HG03558 (cell line): ENCODE results near the gene RIPOR2.

Experiments used
- ATAC-seq: cut with Tn5 transposase; IDR thresholded peaks from one replicate; pipeline ENCODE4 v1.9.1; 2021; ENCODE audit warnings: moderate number of reproducible peaks; ENCODE audit not compliant: unreplicated experiment; ENCODE audit errors: extremely low read depth

The RIPOR2 gene

DNA sequence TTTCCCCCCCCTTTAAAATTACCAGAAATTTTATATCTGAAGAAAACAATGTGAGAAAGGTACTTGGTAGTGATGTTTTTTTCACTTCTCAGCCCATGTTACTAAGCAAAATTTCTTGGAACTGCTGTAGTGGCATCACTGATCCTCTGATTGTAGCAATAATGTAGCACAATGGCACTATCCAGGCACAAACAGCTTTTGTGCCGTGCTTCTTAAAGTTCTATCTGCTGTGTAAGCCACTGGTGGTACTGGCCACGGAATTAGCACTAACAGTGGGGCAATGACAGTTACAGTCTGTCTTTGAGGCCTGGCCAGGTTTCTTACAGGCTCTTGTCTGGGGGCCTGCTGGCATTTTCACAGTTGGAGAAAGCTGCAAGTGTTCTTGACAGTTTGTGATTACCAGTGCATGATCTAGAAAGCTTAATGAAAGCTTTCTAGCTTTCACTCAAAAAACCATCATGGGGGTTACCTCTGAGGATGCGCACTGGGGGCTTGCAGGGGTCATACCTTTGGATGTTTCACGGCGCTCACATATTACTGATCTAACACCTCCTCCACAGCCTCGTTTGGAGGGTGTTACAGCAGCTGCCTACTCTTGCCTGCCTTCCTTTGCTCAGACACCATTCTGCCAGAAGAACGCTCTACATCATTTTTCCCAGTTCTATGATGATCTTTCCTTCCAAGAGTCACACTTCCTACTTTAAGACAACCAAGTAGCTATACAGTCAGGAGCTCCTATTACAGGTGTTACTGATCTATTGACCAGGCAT is 78.7 kb downstream of the RIPOR2 start:
- ATAC-seq = no peak

DNA sequence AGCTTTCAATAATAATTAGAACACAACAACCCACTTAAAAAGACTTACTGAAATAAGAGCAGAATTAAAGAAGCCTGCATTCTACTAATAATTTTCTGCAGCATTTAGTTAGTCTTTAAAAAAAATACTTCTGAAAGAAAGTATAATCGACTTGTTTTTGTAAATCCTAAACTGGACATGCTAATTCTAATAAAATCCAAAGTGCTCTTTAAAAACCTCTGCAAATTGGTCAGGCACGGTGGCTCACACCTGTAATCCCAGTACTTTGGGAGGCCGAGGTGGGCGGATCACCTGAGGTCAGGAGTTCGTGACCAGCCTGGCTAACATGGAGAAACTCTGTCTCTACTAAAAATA is 79.5 kb downstream of the RIPOR2 start:
- no peak for ATAC-seq

DNA sequence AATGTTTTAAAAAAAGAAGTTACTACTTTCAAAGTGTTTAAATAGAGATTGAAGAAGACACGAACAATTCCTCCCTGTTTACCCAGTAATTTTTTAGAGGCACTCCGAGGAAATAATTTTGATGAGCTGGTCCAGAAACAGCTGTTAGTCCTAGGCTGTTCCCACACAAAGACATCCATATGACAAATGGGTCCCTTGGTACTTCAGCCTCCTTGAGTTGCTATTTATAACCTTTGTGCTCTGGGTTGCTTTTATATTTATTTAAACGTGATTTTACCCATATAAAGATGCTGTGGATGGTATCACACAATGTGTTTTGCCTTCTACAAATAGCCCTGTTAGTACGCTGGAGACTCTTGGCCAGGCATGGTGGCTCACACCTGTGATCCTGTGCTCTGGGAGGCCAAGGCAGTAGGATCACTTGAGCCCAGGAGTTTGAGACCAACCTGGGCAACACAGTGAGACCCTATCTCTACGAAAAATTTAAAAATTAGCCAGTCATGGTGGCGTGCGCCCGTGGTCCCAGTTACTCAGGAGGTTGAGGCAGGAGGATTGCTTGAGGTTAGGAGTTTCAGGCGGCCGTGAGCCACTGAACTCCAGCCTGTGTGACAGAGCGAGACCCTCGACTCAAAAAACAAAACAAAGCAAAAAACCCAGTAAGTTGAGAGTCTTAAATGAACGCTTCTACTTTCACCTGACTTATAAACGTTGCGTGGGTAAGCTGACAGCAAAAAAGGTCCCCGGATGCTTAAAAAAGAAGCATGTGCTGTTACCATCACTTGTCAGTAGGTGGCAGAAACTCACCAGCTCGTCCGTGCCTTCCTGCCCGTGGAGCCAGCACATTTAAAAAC is 80.1 kb downstream of the RIPOR2 start:
- ATAC-seq = no peak

DNA sequence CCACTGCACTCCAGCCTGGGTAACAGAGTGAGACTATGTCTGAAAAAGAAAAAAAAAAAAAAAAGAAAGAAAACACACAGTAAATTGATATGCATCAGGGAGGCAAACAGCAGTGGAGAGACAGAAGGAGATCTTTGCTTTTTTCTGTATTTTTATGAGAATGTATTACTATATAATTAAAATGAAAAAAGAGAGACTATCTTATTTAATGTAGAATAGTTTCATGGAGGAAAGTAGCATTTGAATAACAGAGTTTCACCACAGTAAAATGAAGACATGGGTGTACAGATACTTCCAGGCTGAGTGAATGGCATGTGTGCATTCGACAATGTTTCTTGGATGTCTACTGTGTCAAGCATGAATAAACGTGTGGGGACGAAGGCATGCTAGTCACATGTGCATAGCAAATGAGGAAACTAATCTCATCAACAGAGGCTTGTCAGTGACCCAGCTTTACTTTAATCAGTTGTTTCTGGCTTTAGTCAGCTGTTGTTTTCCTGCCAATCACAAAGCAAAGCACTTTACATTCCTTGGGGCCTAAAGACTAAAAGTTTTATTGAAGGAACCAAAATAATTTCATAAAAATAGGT is 81.6 kb downstream of the RIPOR2 start:
- no peak for ATAC-seq

DNA sequence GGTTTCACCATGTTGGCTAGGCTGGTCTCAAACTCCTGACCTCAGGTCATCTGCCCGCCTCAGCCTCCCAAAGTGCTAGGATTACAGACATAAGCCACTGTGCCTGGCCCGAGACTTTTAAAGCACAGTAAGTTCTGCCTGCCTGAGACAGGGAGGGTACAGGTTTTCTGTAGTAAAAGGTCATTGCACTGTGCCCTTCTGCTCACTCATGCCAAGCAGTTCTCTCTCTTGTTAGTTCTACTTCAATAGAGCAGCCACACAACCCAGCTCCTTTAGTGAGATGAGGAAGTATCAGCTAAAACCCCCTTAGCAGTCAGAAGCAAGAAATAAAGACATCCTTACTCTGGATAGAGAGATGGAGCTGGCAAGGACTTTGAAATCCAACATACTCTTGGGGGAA is 84.7 kb downstream of the RIPOR2 start:
- no peak for ATAC-seq

DNA sequence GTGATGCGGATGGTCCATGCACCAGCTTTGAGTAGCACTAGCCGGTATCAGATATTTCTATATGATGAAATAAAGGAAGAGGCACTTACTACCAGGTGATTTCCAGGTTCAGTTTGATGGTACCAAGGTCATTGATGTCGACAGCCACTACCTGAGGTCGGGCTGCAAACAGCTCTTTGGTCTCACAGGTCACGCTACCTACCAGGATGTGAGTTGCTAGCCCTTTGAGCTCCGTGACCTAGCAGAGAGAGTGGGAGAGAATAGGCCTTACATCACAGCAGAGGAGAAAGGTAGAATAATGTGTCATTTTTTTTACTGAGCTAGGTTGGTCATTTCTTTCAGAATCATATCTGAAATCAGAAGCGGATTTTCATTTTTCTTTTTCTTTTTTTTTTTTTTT is 86.0 kb downstream of the RIPOR2 start:
- ATAC-seq = no peak

DNA sequence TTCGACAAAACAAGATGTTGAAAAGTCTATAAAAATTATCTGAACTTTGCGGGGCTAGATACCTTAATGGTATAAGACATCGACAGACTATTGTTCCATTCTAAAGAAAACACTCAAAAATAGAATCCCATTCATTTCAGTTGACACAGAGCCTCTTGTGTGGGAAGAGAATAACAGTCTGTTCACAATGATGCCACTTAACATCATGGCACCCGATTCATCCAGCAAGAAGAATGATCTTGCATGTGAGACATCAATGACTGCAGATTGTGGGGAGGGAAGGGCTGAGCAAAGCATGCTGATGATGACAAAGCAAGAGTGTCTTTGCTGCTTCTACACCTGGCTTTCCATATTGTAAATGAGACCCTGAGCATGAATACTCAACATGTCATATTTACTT is 87.3 kb downstream of the RIPOR2 start:
- ATAC-seq = no peak

DNA sequence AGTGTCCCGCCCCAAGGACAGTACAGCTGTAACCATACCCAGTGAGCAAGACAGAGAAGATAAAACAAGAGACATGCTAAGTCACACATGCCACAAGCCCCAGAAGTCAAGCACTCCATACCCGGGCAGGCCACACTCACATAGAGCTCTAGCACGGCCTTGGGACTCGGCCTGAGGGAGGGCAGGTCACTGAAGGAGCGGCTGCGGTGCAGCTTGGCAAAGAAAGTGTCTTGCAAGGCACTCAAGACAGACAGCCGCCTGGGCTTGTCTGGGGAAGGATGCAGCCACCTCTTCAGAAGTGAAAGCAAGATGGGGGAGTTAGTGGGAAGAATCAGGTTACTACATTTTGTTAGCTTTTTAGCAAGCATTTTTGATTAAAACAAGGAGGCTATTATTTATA is 88.4 kb downstream of the RIPOR2 start:
- ATAC-seq = no peak

DNA sequence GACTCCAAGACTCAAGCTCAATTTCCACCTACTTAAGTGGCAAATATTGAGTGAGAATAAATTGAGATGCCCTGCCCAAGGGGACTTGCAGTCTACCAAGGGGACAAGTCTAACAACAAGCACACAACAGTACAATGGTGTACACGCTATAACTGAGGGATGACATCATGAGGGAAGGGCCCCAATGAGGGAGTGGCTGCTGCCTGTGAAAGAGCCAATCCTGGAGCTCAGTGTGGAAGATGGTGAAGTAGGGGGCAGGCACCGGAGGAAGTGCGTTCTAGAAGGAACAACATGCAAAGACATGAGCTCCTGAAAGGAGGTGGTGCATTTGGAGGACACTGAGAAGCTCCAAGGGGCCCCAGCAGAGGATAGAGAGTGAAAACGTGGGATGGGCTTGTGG is 90.2 kb downstream of the RIPOR2 start:
- ATAC-seq = no peak

DNA sequence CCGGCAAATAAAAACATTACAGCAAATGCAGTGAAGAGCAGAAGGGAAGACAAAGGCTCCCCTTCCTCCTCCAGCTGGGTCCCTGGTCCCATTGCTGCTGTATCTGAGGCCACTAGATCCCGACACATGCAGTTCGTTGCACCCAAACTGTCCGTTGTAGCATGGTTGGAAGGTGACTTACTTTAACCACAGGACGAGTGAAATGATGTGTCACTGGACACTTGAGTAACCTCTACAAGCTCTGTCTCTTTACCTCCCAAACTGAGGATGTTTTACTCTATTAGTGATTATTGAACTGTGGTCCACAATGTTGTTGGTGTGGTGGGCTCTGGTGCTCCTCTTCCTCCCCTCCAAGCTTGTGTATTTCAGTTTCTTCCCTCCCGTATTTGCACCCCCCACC is 90.9 kb downstream of the RIPOR2 start:
- ATAC-seq = no peak

DNA sequence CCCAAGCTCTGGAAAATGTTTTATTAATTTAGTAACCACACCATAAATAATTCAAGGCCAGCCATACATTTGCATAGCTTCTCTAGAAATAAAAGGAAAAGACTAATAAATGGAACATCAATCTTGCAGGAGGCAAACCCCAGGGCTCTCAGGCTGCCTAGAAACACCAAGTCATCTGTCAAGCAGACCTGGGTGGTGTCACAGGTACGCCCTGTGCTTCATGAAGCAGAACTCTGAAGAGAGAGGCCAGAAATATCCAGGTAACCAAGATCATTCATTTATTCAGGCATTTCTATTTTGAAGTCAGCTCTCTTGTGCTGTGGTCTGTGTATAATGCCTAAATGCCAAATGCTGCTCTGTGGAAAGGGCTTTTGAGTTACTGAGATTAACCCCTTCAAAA is 91.7 kb downstream of the RIPOR2 start:
- no peak for ATAC-seq

DNA sequence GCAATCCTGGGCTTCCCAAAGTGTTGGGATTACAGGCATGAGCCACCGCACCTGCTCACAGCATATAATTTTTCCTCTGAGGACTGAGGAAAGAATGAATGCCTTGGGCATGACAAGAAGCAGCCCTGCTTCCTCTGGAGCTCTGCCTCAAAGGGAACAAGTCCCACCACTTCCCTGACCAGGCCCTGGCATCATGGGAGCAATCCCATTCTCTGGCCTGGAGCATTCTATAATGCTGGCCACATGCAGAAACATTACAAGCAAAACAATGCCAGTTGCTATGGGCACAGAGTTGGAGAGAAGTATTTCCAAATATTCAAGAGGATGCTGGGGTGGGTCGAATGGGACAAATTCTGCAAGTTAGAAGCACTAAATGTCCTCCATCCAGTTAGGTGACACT is 95.6 kb downstream of the RIPOR2 start:
- ATAC-seq = no peak

DNA sequence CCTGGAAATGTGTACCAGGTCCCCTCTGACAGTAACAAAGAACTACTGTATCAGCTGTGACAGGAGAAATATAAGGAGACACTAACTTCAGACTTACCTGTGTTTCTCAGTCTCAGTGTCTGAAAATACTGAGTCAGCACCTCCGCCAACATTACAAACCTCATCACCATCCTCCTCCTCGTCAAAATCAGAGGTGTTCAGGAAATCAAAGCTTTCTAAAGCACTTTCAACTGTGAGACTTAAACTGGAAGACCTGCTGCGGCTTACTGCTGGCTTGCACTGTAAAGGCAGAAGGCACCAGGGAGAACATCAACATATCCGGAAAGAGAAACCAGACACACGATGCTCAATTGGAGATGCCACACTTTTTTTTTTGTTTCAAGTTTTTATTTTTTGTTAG is 96.8 kb downstream of the RIPOR2 start:
- no peak for ATAC-seq

DNA sequence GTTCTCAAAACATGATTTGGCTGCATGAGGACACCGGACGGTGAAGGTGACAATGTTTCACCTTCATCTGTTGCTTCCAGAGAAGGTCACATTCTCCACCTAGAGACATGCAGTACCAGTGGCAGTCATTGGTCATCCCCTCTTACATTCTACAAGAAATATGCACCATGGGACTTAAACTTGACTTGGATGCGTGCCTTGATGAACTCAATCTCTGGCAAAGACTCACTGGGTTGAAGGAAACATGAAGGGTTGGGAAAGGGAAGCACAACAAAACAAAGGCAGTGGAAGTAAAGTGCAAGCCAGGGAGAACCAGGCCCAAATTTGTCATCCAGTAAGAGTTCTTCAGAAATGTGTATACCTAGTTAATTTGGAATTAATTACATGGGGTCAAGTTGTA is 97.7 kb downstream of the RIPOR2 start:
- no peak for ATAC-seq

DNA sequence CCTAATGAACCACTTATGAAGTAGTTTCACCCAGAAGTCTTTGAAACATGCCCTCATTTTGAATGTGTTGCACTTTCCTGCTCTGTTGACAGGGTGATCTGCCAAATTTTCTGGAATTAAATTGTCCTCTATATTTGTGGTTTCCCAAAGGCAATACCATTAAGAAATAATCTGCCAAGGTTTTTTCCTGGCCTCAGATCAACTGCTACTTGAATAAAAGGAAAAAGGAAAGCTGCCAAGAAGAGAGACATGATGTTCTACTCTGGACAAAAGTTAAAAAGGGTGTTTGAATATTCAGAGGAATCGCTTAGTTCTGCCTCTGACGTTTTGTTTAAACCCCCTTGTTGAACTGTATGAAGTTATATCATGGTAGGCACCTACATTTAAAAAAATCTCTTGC is 99.7 kb downstream of the RIPOR2 start:
- no peak for ATAC-seq

DNA sequence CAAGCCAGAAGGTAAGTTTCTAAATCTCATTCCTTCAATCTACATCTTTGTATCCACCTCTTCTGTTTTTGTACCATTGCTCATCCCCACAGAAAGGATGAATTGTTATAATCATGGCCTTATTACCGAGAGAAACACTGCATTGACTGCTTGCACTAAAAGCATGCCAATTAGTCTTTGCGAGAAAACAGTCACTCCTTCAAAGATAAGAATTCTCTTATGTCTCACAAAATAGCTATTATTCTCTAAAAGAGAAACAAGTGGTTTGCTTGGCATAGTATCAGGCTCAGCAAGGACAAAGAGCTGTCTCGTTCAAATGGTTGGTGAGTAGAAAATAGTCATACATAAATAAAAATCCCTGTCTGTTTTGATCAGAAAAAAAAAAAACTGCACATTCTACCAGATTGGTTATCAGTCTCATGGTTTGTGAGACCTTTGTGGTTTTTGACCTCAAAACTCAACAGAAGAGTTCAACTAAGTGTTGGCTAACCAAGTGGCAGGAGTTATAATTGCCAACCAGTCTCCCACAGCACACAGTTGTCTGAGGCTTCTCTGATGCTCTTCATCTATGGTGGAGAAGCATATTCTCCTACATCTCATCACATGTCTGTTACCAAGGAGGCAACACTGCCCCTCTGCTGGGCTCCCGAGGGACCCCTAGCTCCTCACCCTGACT is 101.9 kb downstream of the RIPOR2 start:
- ATAC-seq = no peak

DNA sequence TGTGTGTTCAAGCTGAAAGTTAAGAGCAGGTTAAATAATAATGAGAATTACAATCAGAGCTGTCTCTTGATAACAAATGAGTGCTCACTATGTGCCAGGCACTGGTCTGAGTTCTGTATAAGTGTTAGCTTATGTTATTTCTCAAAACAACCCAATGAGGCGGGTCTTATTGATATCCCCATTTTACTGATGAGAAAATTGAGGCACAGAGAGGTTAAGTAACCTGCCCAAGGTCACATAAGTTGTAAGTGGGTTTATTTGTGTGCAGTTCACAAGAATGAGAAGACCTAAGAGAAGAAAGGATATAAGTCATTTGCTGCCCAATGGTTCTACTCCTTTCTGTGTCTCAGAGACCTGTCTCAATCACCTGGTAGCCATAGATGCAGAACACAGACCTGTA is 103.0 kb downstream of the RIPOR2 start:
- no peak for ATAC-seq

DNA sequence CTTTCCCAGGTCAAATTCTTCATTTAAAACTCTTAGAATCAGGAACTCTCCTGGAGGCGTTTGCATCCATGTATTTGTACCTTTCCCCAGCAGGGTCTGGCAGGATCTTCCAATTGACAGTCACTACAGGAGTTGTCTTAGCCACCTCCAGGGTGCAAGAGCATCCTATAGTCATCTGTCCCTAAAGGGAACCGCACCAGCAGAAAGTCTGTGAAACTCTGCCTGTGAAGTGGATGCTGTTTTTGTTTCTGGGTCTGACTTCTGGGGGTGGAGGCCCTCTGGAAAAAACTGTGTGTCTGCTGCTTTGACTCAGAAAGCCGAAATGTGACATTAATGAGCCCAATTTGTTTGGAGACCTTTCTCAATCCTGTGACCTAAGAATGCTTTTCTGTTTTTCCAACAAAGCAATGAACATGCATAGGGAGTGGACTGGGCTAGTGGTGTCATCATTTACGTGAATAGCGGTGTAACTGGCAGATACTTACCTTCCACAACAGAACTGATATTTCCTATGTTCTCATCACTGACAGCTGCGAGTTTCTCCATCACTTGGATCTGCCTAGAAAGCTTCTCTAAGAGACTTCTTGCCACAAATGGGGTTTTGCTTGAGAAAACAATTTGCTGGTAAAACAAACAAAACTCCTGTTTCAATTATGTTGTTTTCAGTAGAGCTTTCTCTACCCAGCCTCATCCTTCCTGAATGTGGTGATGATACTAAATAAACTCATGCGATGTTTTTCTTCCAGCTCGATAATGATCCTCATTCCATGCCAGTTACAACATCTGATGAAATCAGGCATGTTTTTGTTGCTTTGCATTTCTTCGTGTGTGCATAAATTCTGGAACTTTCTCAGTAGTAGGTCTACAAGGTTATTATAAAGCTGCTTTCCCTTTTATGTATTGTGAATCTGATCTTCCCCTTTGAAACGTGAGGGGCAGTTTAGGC is 103.7 kb downstream of the RIPOR2 start:
- ATAC-seq = no peak

DNA sequence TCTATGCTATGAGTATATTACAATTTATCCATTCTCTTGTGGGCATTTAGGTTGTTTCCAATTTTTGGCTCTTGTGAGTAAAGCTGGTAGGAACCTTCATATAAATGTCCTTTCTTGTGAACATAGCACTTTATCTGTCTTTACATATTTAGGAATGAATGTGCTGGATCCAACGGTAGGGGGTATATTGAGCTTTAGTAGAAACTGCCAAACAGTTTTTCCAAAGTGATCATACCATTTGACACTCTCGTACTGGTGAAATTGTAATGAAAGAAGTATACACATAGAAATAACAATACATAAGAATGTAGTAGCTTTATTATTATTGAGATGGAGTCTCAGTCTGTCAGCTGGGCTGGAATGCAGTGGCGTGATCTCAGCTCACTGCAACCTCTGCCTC is 106.1 kb downstream of the RIPOR2 start:
- no peak for ATAC-seq

DNA sequence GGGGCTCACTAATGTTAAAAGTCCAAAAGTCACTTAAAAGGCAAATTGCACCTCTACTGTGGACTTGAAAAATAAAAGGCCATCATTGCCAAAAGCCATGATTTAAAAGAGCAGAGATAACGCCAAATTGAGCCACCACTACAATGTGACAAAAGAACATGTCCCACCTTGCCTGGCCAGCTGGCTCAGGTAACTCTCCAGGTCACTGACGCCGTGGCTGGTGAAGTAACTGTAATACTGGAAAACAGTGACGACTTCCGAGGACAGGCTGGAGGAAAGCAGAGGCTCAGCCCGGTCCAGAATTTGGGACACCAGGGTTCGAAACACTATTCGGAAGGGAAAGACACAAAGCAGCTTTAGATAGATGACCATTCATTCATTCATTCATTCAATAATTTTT is 107.8 kb downstream of the RIPOR2 start:
- no peak for ATAC-seq
